ENCODE data around the gene GET4. TPM values are rescaled to one million over a fixed set of nuclear protein-coding genes. Genes with fewer than 3 reads are reported as not detected.
"Not testable (repeated sequence)": the region's sequence is repeated elsewhere in the genome, so short reads cannot be mapped to it uniquely, and the experiment has no call there.

Gene GET4
- total RNA-seq, 1 donor, result 17.7 TPM

GRCh38 chr7:922334-923107 lies 46.2 kb downstream of the GET4 start:
- Histone ChIP-seq H2AFZ (ENCODE audit: low read length) (no peak overlapping the region), H3K4me2 (ENCODE audit: insufficient read depth, low read length) (peak overlapping the region; percentile 53)

GRCh38 chr7:923108-924041 lies 47.0 kb downstream of the GET4 start:
- H3K27me3 ChIP-seq (ENCODE audit: insufficient read depth, low read length), result no peaks in the 10 kb centered on the region
- no peak overlapping the region for H3K4me3 ChIP-seq (ENCODE audit: insufficient read depth, low read length)
- no peaks in the 10 kb centered on the region for H4K20me1 ChIP-seq (ENCODE audit: insufficient read depth, low read length)
- H3K4me1 ChIP-seq (ENCODE audit: insufficient read depth, low read length), result peaks cover 6% of the 10 kb centered on the region
- H3K36me3 ChIP-seq (ENCODE audit: insufficient read depth, low read length), result no peaks in the 10 kb centered on the region
- DNase-seq (ENCODE audit: insufficient read length, low spot score, missing footprints), result peak; percentile 95
- no peaks in the 10 kb centered on the region for H3K79me2 ChIP-seq (ENCODE audit: insufficient read depth, low read length)
- H2AFZ ChIP-seq (ENCODE audit: low read length), result peak overlapping the region; percentile 65
- H3K27ac ChIP-seq (ENCODE audit: low read depth, low read length), result no peak overlapping the region
- no peak for TF ChIP-seq CTCF (IDR thresholded peaks at IDR 0.05; ENCODE audit: extremely low read depth, low read depth, low read length)
- no peaks in the 10 kb centered on the region for H3K9me3 ChIP-seq (ENCODE audit: low read depth, low read length)
- H3K4me2 ChIP-seq (ENCODE audit: insufficient read depth, low read length), result peak overlapping the region; percentile 53

More at GRCh38 chr7:922334-923107, 46.2 kb downstream of the GET4 start:
- Histone ChIP-seq H3K36me3 (ENCODE audit: insufficient read depth, low read length) (no peaks in the 10 kb centered on the region), H3K9me3 (ENCODE audit: low read depth, low read length) (no peaks in the 10 kb centered on the region), H4K20me1 (ENCODE audit: insufficient read depth, low read length) (no peaks in the 10 kb centered on the region), H3K79me2 (ENCODE audit: insufficient read depth, low read length) (no peaks in the 10 kb centered on the region), H3K27ac (ENCODE audit: low read depth, low read length) (no peak overlapping the region), H3K4me3 (ENCODE audit: insufficient read depth, low read length) (no peak overlapping the region), H3K27me3 (ENCODE audit: insufficient read depth, low read length) (no peaks in the 10 kb centered on the region), H3K4me1 (ENCODE audit: insufficient read depth, low read length) (peaks cover 4% of the 10 kb centered on the region)
- TF ChIP-seq CTCF (IDR thresholded peaks at IDR 0.05; ENCODE audit: extremely low read depth, low read depth, low read length), result no peak
- no peak for DNase-seq (ENCODE audit: insufficient read length, low spot score, missing footprints)

GRCh38 chr7:924042-924441 lies 47.7 kb downstream of the GET4 start:
- H3K9me3 ChIP-seq (ENCODE audit: low read depth, low read length); H3K4me3 ChIP-seq (ENCODE audit: insufficient read depth, low read length); H3K36me3 ChIP-seq (ENCODE audit: insufficient read depth, low read length); H2AFZ ChIP-seq (ENCODE audit: low read length); H3K27ac ChIP-seq (ENCODE audit: low read depth, low read length); H3K79me2 ChIP-seq (ENCODE audit: insufficient read depth, low read length); H3K27me3 ChIP-seq (ENCODE audit: insufficient read depth, low read length); H4K20me1 ChIP-seq (ENCODE audit: insufficient read depth, low read length); DNase-seq (ENCODE audit: insufficient read length, low spot score, missing footprints); H3K4me2 ChIP-seq (ENCODE audit: insufficient read depth, low read length); H3K4me1 ChIP-seq (ENCODE audit: insufficient read depth, low read length): not testable (repeated sequence)

- Histone ChIP-seq H4K20me1 (ENCODE audit: insufficient read depth, low read length) (no peaks in the 10 kb centered on the region), H3K9me3 (ENCODE audit: low read depth, low read length) (no peaks in the 10 kb centered on the region), H3K4me3 (ENCODE audit: insufficient read depth, low read length) (peak overlapping the region; percentile 46), H3K79me2 (ENCODE audit: insufficient read depth, low read length) (no peaks in the 10 kb centered on the region), H3K27me3 (ENCODE audit: insufficient read depth, low read length) (no peaks in the 10 kb centered on the region), H2AFZ (ENCODE audit: low read length) (no peak overlapping the region), H3K27ac (ENCODE audit: low read depth, low read length) (no peak overlapping the region), H3K36me3 (ENCODE audit: insufficient read depth, low read length) (no peaks in the 10 kb centered on the region), H3K4me2 (ENCODE audit: insufficient read depth, low read length) (no peak overlapping the region), H3K4me1 (ENCODE audit: insufficient read depth, low read length) (peaks cover 8% of the 10 kb centered on the region)
- peak; percentile 99 for DNase-seq (ENCODE audit: insufficient read length, low spot score, missing footprints)
- TF ChIP-seq CTCF (IDR thresholded peaks at IDR 0.05; ENCODE audit: extremely low read depth, low read depth, low read length), result no peak
These were observed 48.3 kb downstream of the GET4 start for GRCh38 chr7:924541-925231.

Measured in osteoblast (primary cell).